Esophagus squamous epithelium (tissue), 4 donors: ENCODE data around the gene AOPEP.

Experiments
- CTCF ChIP-seq, 6 experiments: fragments of 450-650 bp in 4 of 6; fragments of 200-600 bp in 2 of 6; sonication (generic) in 2 of 6; IDR thresholded peaks; one replicate each; pipeline ENCODE4 v1.5.1; 2016 to 2019; ENCODE audit warnings: antibody characterized with exemption in 6 of 6, mild to moderate bottlenecking in 4 of 6, moderate library complexity in 4 of 6
- POLR2A ChIP-seq, 4 donors: fragments of 450-650 bp; IDR thresholded peaks; one replicate each; pipeline ENCODE4 v1.6.1; 2017; ENCODE audit warnings: antibody characterized with exemption in 4 of 4, mild to moderate bottlenecking in 4 of 4, moderate library complexity in 3 of 4

- TF ChIP-seq CTCF (IDR thresholded peaks at IDR 0.05) (no peak), POLR2A (IDR thresholded peaks at IDR 0.05) (no peak)
Measured at GRCh38 chr9:94944626-94945025, 218.1 kb downstream of the AOPEP start.
